Lower lobe of right lung (tissue), 2 donors: ENCODE results near the gene BNC2. TPM values are rescaled to one million over a fixed set of nuclear protein-coding genes. Genes with fewer than 3 reads are reported as not detected.

Source experiments
- ATAC-seq, 2 donors: fragments of 200-7000 bp; cut with Tn5 transposase; one replicate each; pipeline ENCODE4 v1.9.1; 2020 to 2022; ENCODE audit warnings: mild to moderate bottlenecking in 2 of 2, moderate library complexity in 2 of 2
- DNase-seq: peaks from one replicate; pipeline ENCODE4 v3.0.0-alpha.2; 2020
- H3K27ac ChIP-seq: fragments of 200-600 bp; one replicate; pipeline ENCODE4 v1.8.0; 2022
- H3K27me3 ChIP-seq: fragments of 200-600 bp; one replicate; pipeline ENCODE4 v1.8.0; 2022; ENCODE audit warnings: low read depth
- H3K36me3 ChIP-seq: fragments of 200-600 bp; one replicate; pipeline ENCODE4 v1.8.0; 2022; ENCODE audit warnings: mild to moderate bottlenecking
- H3K4me1 ChIP-seq: fragments of 200-600 bp; one replicate; pipeline ENCODE4 v1.8.0; 2022
- H3K4me3 ChIP-seq: fragments of 200-600 bp; one replicate; pipeline ENCODE4 v1.8.0; 2022; ENCODE audit warnings: mild to moderate bottlenecking
- H3K9me3 ChIP-seq: fragments of 200-600 bp; one replicate; pipeline ENCODE4 v1.8.0; 2022
- CTCF ChIP-seq: fragments of 200-600 bp; IDR thresholded peaks from one replicate; pipeline ENCODE4 v1.8.0; 2022; ENCODE audit warnings: antibody characterized with exemption, mild to moderate bottlenecking
- intact Hi-C: fragments of 100-400 bp; cut with DNase I; formaldehyde crosslinking; loops from one replicate; pipeline ENCODE4 v1.11.0; 2022
- total RNA-seq: library from RNA; stranded (reverse); fragmentation: NEBNext Ultra II Directional; extraction: Animal tissue kit (Norgen Biotek cat#: 25700); gene quantifications from one replicate; pipeline ENCODE4 v1.2.1, GENCODE V29; 2021
- donor health status: DM: no; HTN: yes; CAD: no; lungs with severe emphysema.

BNC2 gene
- total RNA-seq, 1 donor from 2014 or later, result 15.0 TPM

DNA sequence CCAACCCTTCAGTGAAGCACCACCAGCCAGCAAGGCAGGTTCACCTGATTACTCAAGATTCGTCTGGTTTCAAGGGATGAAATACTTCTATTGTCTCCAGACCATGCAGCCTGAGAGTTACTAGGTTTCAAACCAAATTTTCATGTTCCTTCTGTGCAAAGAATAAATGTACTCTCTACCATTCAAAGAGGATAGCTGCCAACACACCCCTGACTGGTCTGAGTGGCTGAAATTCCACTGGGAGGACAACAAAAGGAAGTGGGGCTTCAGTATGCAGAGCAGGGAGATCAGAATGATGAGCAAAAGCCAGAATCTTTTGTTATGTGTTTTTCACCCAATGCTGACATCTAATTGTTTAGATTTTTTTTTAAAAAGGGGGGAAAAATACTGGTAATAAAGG lies 356.3 kb downstream of the BNC2 start:
- peaks cover 10% of the 10 kb centered on the region for H3K4me1 ChIP-seq

GRCh38 chr9:16512281-16512680 lies 358.2 kb downstream of the BNC2 start:
- H3K4me3 ChIP-seq, result no peak overlapping the region
- H3K36me3 ChIP-seq, result no peaks in the 10 kb centered on the region
- no peaks in the 10 kb centered on the region for H3K27me3 ChIP-seq
- ATAC-seq (no peak), DNase-seq (no peak)
- no peak overlapping the region for H3K27ac ChIP-seq
- intact Hi-C loops, result no loop called here
- H3K4me1 ChIP-seq, result peaks cover 10% of the 10 kb centered on the region
- H3K9me3 ChIP-seq, result no peaks in the 10 kb centered on the region
- no peak for TF ChIP-seq CTCF

More for the DNA sequence above, 356.3 kb downstream of the BNC2 start:
- intact Hi-C loops, result no loop called here
- Histone ChIP-seq H3K36me3 (no peaks in the 10 kb centered on the region), H3K27ac (no peak overlapping the region), H3K9me3 (no peaks in the 10 kb centered on the region), H3K27me3 (no peaks in the 10 kb centered on the region), H3K4me3 (no peak overlapping the region)
- no peak for TF ChIP-seq CTCF
- DNase-seq (no peak), ATAC-seq (no peak)

DNA sequence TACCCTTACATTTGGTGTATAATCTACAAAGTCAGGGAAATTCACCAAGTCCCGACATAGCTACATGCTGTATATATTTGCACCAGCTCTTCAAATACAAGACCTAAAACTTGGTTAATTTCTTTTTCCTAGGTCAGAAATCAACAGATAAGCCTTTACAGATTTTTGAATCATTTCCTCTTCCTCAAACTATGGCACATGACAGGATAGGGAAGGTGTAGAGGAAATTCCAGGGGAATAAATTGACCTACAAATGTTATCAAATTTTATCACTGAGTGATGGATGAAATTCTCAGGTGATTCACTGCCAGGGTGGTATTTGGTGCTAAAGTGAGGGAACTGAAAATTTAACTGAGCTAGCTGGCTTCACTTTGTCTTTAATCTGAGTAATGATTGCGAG lies 360.0 kb downstream of the BNC2 start:
- no peaks in the 10 kb centered on the region for H3K9me3 ChIP-seq
- H3K27ac ChIP-seq, result no peak overlapping the region
- no peak for ATAC-seq
- H3K4me1 ChIP-seq, result no peaks in the 10 kb centered on the region
- H3K4me3 ChIP-seq, result no peak overlapping the region
- H3K27me3 ChIP-seq, result no peaks in the 10 kb centered on the region
- TF ChIP-seq CTCF, result no peak
- intact Hi-C loops, result no loop called here
- H3K36me3 ChIP-seq, result no peaks in the 10 kb centered on the region
- no peak for DNase-seq

DNA sequence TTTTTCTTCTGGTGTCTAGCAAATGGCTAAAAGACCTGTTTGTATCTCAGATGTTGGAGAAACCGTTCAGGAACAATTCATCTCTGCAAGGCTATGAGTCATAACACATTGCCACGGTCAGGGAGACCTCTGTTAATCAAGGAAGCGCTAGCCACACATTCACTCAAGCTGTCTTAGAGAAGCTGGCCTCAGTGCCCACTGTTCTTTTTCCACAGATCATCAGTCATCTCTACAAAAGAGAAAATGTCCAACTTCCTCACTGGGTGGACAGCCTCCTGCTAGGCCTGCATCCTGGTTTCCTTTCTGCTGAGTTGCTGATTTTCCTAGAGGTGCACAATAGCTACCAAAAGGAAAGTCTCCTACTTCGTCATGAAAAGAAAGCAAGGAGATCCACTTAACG lies 360.5 kb downstream of the BNC2 start:
- H3K9me3 ChIP-seq, result no peaks in the 10 kb centered on the region
- no peak for TF ChIP-seq CTCF
- intact Hi-C loops, result no loop called here
- no peak for DNase-seq
- H3K4me3 ChIP-seq, result no peak overlapping the region
- no peaks in the 10 kb centered on the region for H3K27me3 ChIP-seq
- H3K36me3 ChIP-seq, result no peaks in the 10 kb centered on the region
- ATAC-seq, result no peak
- no peak overlapping the region for H3K27ac ChIP-seq
- no peaks in the 10 kb centered on the region for H3K4me1 ChIP-seq

DNA sequence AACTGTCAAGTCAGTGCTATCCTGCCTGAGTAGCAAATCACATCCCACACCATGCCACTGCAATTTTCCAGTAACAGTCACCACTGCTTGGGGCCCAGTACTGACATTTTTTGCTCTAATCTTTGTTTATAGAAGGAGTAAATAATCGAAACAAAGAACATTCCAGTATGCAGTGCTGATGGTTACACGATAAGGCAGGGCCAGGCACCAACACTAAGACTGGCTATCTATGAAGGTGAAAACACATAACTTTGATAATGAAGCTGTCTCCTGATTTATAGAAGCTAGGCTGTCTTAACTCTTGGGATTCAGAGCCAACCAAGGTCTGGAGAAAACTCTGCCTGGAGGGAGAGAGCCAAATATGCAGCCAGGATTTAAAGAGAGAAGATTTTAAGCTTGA lies 365.3 kb downstream of the BNC2 start:
- intact Hi-C loops, result no loop called here
- no peak for DNase-seq
- Histone ChIP-seq H3K4me3 (no peak overlapping the region), H3K9me3 (no peaks in the 10 kb centered on the region), H3K27ac (no peak overlapping the region), H3K27me3 (no peaks in the 10 kb centered on the region), H3K4me1 (no peaks in the 10 kb centered on the region), H3K36me3 (no peaks in the 10 kb centered on the region)
- ATAC-seq, result peak; percentile 23 to 56
- TF ChIP-seq CTCF, result no peak

GRCh38 chr9:16501726-16502125 lies 368.7 kb downstream of the BNC2 start:
- no peaks in the 10 kb centered on the region for H3K36me3 ChIP-seq
- no peak overlapping the region for H3K27ac ChIP-seq
- H3K9me3 ChIP-seq, result no peaks in the 10 kb centered on the region
- no peaks in the 10 kb centered on the region for H3K27me3 ChIP-seq
- DNase-seq (no peak), ATAC-seq (no peak)
- no peak overlapping the region for H3K4me3 ChIP-seq
- intact Hi-C loops, result no loop called here
- H3K4me1 ChIP-seq, result no peaks in the 10 kb centered on the region
- no peak for TF ChIP-seq CTCF
